ENCODE results near the gene H2BK1.

Gene H2BK1

DNA sequence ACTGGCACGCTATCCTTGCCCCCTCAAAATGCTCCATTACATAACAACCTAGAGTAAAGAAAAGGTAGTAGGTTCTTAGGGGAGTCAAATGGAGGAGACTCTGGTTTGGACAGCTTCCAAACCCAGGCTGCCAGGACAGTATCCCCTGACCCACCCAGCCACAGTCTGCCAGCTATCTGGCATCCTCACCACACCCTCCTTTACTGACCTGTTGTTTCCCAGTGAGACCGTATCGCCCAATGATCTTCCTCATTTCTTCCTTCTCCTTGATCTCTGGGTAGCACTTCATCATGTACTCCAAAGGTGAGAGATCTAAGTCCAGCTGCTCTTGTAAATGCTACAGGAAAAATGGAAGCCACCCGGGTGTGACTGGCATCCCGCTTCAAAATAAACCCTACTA, 5.1 kb upstream of the H2BK1 start:
- no peak for TF ChIP-seq ZFX (IDR thresholded peaks at IDR 0.05)
- TF ChIP-seq, protein P1, sequence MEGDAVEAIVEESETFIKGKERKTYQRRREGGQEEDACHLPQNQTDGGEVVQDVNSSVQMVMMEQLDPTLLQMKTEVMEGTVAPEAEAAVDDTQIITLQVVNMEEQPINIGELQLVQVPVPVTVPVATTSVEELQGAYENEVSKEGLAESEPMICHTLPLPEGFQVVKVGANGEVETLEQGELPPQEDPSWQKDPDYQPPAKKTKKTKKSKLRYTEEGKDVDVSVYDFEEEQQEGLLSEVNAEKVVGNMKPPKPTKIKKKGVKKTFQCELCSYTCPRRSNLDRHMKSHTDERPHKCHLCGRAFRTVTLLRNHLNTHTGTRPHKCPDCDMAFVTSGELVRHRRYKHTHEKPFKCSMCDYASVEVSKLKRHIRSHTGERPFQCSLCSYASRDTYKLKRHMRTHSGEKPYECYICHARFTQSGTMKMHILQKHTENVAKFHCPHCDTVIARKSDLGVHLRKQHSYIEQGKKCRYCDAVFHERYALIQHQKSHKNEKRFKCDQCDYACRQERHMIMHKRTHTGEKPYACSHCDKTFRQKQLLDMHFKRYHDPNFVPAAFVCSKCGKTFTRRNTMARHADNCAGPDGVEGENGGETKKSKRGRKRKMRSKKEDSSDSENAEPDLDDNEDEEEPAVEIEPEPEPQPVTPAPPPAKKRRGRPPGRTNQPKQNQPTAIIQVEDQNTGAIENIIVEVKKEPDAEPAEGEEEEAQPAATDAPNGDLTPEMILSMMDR (conservative IDR thresholded peaks at IDR 0.05) = no peak

GRCh38 chr7:151213826-151214225, 3.5 kb upstream of the H2BK1 start:
- TF ChIP-seq, protein P1 (conservative IDR thresholded peaks at IDR 0.05) = no peak
- TF ChIP-seq ZFX (IDR thresholded peaks at IDR 0.05) = no peak

More for the DNA sequence above, 5.1 kb upstream of the H2BK1 start:
- H3K27ac ChIP-seq = no peak overlapping the region

GRCh38 chr7:151212626-151213025, 2.3 kb upstream of the H2BK1 start:
- TF ChIP-seq, protein P1 (conservative IDR thresholded peaks at IDR 0.05) = no peak
- TF ChIP-seq ZFX (IDR thresholded peaks at IDR 0.05) = no peak
- no peak overlapping the region for H3K27ac ChIP-seq

More at GRCh38 chr7:151213826-151214225, 3.5 kb upstream of the H2BK1 start:
- H3K27ac ChIP-seq = no peak overlapping the region

DNA sequence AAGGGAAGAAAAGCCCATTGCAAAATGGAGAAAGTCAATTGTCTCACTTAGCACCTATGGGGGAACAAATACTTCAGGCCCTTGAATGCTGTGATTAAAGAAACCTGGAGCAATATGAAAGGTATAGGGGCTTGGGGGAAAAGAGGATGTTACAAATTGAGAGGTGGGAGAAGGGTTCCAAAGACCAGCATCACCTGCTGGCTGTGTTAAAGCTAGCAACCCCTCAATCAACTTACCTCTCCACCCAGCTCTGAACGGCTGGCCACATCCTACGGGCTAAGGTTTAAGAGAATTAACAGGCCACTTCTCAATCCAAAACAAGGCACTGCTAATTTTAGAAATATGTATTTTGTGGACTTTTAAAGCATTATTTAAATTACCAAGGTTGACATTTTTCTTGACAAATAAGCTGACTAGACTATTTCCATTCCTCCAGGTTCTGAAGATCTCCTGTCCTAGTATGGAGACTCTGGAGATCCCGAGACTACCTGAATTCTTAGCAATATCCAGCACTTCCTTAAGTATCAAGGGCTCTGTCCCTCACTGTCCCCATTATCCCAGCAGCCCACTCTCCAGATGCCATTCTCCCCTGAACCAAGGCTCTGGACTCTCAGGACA, 976 bp upstream of the H2BK1 start:
- TF ChIP-seq, protein P1 (conservative IDR thresholded peaks at IDR 0.05) = no peak
- no peak for TF ChIP-seq ZFX (IDR thresholded peaks at IDR 0.05)
- no peak overlapping the region for H3K27ac ChIP-seq

GRCh38 chr7:151209588-151209987, 700 bp downstream of the H2BK1 start:
- H3K27ac ChIP-seq = no peak overlapping the region
- no peak for TF ChIP-seq ZFX (IDR thresholded peaks at IDR 0.05)
- TF ChIP-seq, protein P1 (conservative IDR thresholded peaks at IDR 0.05) = no peak

DNA sequence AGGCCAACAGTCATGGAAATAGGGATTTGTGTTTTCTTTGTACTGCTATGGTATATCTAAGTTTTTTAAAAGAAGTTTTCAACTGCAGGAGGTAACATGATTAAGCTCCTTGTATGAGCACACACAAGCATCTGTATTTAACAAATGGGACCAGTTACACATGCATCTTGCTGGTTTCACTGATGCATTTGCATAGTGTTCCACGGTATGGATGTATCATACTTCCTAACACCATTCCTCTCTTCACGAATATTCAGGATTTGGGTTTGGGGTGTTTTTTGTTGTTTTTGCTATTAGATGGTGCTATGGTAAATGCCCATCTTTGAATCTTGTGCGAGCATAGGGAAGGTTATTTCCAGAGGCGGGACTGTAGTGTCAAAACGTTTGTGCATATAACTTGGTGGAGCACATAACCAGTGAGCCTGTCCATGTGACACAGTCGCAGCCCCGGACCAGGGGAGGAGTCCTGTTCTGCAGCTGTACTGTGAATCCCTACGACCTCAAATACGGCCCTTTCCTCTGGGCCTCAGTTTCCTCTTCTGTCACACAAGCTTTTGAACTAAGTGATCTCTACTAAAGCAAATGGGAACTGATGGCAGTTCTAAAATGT, 1.9 kb downstream of the H2BK1 start:
- TF ChIP-seq, protein P1 (conservative IDR thresholded peaks at IDR 0.05) = no peak
- no peak for TF ChIP-seq ZFX (IDR thresholded peaks at IDR 0.05)
- H3K27ac ChIP-seq = no peak overlapping the region

DNA sequence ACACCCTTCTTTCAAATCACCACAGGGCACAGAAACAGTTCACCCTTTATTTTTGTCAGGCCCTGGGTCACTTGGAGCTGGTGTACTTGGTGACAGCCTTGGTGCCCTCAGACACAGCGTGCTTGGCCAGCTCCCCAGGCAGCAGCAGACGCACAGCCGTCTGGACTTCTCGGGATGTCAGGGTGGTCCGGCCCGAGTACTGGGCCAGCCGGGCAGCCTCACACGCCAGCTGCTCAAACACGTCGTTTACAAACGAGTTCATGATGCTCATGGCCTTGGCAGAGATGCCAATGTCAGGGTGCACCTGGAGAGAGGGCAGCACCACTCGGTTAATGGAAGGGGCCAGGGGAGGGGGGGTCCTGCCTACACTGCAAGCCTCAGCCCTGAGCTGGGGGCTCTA, 2.5 kb downstream of the H2BK1 start:
- TF ChIP-seq, protein P1 (conservative IDR thresholded peaks at IDR 0.05) = no peak
- TF ChIP-seq ZFX (IDR thresholded peaks at IDR 0.05) = no peak
- H3K27ac ChIP-seq = no peak overlapping the region
